ENCODE data around the gene WNK2.

WNK2 gene

DNA sequence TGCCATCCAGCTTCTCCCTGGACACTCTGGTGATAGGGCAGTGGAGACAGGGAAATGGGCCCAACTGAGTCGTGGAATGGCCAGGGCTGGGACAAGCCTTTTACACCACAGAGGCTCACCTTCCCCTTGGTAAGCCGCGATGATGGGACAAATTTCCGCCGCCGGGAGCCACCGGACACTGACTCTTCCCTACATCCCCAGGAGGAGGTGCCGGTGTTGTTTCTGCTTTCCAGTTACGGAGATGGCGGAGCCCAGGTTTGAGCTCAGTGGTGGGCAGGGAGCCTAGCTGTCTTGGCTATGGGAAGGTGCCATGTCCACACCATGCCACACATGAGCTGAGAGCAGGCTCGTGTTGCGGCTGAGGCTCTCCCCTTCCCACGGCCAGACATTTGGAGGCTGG, 19.9 kb upstream of the WNK2 start:
- DNase-seq = no peak

DNA sequence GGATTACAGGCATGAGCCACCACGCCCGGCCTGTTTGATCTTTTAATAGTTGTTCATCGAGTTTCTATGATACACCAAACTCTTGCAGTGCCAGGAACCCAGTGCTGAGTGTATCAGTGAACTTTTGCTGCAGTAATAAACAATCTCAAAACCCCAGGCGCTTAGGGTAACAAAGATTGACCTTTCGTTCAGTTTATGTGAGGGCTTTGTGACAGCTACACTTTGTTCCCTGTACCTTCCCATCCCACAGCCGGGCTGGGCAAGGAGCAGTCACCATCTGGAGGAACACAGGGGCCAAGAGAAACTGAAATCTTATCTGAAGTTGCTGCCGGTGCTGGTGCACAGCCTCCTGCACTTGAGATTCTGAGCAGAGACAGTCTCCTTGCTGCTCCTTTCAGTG, 17.2 kb upstream of the WNK2 start:
- no peak for DNase-seq

DNA sequence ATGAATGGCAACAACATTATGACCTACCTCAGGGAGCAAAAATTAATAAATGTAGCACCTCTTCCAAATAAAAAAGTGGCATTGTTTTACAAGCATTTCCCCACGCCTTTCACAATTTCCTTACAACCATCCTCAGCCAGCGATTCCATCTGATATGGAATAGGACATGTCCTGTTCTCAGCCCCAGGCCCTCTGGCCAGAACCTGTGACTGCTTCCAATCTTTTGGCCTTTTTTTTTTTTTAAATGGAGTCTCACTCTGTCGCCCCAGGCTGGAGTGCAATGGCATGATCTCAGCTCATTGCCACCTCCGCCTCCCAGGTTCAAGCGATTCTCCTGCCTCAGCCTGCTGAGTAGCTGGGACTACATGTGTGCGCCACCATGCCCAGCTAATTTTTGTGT, 16.8 kb upstream of the WNK2 start:
- DNase-seq = no peak

DNA sequence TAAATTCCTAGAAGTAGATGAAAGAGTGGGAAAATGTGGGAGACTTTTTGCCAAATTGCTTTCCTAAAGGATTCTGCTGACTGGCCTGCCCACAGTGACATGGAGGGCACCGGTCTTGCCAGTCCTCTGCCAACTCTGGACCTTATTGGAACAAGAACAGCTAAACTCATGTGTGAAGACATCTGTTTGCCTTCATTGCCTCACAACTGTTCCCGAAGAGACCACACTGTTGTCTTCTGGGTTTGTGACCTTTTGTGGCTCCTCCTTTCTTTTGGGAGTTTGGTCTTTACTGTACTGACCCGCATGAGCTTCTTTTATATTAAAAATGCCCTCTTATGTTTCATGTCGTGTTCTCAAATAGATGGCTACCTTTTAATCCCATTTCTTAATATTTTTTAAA, 16.1 kb upstream of the WNK2 start:
- DNase-seq = no peak

DNA sequence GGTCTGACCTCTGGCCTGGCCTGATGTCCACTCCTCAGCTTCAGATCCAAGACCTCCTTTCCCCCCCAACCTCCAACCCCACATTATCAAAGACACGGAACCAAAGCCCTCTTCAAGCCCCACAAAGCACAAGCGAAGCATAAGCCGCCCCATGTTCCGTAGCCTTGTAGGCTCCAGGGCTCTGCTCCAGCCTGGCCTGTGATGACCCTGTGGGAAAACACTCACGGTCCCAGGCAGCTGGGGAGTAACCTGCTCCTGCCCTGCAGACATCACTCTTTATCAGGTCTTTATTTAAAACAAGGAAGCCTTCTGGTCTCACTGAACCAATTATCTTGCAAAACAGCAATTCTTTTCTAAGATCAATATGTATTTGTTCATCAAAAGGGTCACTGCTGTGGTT, 15.4 kb upstream of the WNK2 start:
- no peak for DNase-seq

DNA sequence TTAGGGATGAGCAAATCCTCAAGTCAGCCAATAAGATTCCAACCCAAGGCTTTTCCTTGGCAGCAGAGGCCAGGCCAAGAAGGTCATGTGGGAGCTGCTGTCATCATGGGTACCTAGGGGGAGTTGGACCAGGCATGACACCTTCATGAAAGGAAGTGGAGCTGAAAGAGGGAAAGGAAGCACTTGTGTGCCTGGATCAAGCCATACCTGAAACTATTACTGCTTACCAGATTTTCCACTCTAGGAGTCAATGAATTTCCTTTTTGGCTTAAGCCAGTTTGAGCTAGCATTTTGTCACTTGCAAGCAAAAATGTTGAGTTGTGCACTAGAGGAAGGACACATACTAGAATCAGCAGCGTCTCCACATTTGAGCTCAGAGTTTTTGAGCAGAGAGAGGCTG, 14.5 kb upstream of the WNK2 start:
- DNase-seq = no peak

DNA sequence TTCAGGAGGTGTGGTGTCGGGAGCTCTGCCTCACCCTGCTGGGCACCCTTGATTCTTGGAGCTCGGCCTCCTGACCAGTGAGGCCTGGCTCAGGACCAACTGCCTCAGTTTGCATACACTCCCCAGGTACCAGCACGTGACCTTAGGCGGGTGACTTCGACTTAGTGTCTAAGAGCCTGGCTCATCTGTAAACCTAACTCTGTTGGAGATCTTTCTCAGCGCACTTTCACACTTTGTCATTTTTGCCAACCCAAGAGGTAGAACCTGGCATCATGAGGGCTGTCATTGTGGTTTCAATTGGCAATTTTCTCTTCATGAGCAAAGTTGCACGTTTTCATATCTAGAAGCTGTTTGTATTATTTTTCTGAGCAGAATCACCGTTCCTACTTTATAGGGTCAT, 13.4 kb upstream of the WNK2 start:
- DNase-seq = no peak

DNA sequence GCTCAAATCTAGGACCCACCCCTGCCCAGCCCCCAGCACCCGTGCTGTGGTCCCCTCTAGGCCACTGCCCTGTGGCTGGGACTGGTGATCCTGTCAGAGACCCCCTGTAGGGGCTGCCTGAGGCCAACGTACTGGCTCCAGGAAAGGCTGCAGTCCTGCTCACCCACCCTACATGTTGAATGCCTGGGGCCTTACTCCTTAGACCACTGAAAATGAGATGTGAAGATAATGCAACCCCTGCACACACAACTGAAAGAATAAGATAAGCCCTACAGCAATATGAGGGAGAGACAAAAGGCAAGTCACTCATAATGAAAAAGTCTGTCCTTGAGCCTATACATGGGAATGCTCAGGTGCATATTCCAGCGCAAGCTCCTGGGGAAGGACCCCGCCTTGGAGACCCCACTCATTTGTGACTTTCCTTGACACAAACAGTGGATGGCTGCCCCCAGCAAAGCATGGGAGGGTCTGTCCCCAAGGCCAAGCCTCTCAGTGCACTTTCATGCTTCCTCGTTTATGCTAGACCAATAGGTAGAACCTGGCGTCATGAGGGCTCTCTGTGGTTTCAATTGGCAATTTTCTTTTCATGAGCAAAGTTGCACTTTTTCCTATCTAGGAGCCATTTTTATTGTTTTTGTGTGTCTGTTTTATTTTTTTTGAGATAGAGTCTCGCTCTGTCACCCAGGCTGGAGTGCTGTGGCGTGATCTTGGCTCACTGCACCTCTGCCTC, 12.5 kb upstream of the WNK2 start:
- DNase-seq = no peak

DNA sequence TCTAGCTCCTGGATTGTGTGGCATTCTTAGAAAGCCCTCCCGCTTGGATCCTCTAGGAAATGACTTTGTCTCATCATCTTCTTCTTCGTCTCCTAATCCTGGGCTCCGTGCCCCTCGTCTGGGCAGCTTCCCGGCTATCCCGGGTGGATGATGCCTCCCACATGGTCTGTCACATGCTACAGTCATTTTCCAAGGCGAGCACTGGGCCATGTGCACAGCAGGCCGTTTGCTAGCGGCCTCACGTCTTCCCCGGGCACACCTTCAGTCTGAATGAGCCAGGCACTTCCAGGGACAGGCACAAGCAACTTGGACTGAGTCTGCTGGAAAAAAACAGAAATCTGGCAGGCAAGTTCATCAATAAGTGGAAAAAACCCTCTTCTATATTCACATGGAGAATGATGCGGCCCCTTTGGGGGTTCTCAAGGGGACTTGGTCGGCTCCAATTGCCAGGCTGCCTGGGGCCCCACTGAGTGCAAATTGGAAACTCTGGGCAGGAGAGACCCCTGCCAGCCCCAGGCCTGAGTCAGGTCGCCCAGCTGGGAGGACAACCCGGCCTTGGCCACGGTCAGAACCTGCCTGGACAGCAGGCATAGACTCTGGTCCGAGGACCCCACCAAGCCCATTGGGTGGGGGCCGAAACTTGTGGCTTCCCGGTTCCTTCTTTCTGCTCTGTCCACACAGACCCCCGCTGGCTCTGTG, 11.1 kb upstream of the WNK2 start:
- no peak for DNase-seq

DNA sequence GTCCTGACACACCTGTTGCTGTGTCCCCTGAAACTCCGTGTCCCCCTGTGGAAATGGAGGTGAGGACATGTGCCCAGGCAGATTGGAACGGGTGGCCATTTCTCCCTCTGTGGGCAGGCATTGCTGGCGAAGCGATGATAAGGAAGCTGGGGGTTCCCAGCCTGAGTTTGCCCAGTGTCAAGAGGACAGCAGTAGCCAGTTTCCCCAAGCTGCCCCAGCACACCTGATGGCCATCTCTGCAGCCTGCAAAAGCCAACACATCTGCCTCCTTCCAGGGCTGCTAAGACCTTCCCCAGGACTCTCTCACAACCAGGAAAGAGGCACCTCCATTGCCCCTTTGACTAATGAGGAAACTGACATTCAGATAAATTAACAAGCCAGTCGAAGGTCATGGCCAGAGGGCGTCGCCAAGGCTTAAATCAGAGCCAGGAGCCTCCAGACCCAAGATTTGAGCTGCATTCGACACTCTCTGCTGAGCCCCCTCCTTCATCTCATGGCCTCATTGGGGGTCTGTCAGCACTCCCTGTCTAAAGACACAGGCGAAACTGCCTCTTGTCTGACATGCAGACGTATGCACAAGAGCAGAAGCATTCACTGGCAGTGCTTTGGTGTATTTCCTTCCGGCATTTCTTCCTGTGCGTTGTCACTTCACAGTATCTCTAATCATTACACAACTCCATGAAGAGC, 10.4 kb upstream of the WNK2 start:
- DNase-seq = no peak

DNA sequence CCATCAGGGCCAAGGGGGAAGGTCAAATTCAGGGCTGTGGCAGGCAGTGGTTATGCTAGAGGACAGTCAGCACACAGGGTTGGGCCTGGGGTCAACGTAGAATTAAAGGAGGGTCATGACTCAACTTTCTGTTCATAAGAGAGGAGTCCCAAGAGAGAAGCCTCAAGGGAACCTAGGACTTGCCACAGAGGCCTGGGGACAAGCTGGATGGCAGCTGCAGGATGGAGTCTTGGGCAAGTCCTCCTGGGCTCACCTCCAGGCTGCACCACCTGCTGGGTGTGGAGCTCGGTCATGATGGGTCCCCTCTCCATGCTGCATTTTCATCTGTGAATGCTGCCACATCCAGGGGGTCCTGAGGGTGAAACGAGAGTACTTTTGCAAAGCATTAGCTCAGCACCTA, 9.0 kb upstream of the WNK2 start:
- no peak for DNase-seq

DNA sequence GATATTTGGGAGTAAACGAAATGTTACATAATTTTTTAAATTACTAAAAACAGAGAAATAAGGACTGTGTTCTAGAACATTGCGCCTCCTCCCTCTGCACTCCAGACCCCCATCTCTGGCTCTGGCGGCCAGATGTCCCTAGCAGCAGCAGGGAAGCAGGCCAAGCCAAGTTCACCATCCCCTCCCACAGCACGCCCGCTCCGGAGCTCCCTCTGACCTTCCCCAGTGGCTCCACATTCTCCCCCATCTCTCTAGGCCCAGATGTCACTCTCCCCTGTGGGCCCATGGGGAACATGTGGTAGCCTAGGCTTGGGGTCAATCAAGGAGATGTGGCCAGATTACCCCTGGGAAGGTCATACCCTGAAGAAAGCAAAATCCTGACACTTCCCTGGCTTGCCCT, 6.3 kb upstream of the WNK2 start:
- DNase-seq = no peak

DNA sequence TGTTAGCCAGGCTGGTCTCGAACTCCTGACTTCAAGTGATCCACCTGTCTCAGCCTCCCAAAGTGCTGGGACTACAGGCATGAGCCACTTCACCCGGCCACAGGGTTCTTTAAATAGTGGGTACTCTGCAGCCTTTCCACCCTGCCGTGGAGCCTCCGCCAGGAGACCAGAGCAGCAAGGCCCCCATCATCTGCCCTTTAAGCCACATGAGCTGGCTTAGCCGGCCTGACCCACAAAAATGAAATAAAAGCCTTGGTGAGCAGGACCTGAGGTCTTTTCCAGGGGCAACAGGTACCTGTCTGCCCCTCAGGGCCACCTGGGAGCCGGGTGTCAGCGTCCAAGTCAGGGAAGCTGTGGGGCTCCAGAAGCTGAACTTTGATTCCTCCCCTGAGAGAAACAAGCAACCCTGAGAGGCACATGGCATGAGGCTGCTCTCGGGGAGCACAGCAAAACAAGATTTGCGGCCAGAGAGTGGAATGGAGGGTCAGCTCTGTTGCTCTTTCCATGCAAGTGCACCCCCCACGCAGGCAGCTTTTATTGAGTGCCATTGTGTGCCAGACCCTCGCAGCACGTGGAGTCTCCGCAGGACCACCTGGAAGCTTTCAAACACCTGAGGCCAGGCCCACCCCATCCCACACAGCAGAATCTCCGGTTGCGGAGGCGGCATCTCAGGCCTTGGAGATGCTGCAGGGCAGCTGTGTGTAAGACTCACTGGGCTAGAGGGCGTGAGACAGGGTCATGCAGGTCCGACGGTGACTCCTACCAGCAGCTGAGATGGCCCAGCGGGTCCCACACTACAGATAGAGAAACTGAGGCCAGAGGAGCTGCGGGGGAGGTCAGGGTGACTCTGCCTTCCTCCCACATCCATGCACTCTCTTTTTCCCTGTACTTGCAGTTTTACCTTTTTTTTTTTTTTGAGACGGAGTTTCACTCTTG, 4.8 kb upstream of the WNK2 start:
- DNase-seq = no peak

DNA sequence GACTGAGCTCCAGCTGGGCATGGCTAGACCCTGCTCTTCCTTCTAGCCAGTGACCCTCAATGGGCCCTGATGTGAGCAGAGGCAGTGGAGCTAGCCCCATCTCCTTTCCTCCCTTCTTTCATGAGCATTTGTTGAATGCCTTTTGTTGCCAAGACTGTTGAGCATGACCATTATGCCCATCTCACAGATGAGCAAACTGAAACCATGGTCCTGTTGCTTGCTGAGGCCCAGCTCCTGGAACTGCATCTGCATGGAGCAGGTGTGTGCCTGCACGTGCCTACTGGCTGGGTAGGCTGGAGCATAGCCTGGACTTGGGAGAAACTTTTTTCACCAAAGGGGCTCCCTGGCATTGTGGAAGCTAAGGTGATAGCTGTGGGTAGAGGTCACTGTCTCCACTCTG, 3.0 kb upstream of the WNK2 start:
- DNase-seq = no peak

DNA sequence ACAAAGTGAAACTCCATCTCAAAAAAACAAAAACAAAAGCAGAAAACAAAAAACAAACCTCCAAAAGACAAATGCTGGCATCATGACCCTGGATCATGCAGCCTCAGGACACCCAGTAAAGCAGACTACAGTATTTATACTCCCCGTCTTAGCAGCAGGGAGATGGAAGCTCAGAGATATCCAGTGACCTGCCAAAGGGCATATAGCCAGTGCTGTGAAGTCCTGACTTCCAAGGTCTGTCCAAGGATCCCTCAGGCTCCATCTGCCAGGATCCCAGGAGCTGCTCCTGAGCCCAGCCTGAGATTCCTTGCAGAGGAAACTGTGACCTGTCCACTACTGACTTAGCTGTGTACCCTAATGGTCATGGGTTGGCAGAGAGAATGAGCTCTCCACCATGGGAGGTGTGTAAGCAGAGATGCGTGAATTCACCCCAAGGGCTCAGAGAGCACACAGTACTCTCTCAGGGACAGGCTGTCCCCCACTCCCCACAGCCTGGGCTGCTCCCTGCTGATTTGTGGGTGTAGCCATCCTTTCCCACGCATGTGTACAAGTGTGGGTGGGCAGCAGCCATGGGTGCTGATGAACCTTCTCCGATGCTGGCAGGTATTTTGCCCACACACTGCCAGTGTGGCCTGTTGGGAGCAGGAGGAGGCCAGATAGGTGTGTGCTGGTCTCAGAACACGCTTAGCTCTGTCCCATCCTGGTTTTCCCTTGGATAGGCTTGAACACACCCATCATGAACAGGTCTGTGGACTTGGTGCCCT, 2.1 kb upstream of the WNK2 start:
- no peak for DNase-seq

DNA sequence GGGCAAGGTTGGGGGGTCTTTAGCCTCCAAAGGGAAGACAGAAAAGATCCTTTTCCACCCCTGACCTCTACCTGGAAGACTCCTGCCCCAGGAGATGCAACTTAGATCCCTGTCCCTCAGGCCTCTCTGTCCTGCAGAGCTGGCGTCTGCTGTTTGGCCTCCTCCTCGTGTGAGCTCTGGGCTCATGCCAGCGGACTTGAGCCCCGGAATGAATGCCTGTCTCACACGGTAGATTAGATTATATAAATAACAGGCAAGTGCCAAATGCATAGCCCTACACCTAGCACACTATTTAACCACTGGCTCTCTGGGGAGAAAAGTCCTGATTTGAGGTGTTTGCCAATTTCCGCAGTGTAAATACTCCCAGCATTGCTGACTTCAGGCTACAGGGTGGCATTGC, 1.4 kb upstream of the WNK2 start:
- no peak for DNase-seq

DNA sequence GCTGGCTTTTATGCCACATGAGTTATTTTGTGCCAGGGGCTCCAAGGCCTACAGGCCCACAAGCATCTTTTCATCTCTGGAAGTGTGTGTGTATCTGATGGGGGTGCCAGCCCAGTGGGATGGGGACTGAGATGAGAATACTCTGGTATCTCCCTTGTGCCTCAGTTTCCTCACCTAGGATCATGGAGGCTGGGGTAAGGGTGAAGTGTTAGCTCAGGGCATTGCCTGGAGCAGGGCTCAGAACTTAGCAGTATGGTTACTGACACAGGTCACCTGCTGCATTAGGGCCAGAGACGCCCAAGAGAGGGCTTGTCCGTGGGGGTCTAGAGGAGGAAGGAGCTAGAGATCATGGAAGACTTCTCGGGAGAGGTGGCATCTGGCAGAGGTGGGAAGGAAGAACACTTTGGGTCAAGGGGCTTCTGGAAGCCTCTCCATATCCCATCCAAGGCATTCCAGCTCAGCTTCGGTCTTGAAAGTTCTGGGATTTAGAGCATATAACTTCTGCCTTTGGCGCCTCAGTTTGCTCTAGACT, 742 bp upstream of the WNK2 start:
- no peak for DNase-seq

DNA sequence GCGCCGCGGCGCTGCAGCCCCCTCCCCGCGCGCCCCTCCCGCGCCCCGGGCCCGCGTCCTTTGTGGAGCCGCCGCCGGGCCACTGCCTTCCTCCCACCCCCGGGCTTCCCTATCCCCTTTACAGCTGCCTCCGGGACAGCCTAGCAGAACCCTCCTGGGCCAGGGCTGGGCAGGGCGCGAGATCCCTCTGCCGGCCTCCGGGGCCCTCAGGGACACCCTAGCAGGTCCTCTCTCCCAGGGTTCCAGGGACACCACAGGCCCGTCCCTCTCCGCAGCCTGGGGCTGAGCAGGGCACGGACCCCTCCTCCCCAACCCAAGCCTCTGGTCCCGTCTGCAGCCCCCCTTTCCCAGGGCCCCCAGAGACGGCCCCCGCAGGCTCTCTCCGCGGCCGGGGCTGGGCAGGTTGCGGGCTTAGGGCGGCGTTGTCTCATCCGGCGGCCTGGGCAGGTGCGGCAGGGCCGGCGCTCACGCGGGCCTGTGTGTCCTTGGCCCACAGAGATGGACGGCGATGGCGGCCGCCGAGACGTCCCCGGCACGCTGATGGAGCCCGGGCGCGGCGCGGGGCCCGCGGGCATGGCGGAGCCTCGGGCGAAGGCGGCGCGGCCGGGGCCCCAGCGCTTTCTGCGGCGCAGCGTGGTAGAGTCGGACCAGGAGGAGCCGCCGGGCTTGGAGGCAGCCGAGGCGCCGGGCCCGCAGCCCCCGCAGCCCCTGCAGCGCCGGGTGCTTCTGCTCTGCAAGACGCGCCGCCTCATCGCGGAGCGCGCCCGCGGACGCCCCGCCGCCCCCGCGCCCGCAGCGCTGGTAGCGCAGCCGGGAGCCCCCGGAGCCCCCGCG, 710 bp downstream of the WNK2 start:
- no peak for DNase-seq

DNA sequence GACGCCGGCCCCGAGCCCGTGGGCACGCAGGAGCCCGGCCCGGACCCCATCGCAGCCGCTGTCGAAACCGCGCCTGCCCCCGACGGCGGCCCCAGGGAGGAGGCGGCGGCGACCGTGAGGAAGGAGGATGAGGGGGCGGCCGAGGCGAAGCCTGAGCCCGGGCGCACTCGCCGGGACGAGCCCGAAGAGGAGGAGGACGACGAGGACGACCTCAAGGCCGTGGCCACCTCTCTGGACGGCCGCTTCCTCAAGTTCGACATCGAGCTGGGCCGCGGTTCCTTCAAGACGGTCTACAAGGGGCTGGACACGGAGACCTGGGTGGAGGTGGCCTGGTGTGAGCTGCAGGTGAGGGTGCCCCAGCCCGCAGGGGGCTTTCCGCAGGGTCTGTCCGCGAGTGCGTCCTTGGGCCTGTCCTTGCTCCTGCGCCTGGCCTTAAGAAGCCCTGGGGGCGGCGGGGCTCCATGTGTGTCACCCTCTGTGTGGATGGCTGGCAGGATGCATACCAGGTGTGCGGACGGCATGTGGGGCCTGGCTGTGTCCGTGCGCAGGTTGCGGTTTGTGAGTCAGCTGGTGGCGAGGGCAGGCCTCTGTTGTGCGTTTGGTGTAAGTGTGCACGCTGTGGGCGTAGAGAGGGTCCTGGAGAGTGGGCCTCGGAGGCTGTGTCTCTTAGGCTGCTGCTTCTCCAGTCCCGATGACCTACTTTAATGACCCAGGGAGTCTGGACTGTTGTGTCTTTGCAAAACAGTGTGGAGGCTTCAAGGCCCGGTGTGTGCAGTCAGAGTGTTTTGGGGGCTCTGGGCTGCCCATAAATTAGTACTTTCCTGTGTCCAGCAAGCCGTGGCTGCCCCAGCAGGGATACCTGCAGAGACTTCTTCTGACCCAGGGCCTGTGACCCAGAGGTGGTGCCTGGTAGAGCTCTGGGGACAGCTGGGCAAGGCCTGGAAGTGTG, 1.6 kb downstream of the WNK2 start:
- DNase-seq = no peak
